Measurements from ENCODE around the gene SOD2. TPM values are rescaled to one million over a fixed set of nuclear protein-coding genes. Genes with fewer than 3 reads are reported as not detected.

The SOD2 gene
- total RNA-seq, 4 donors from 2014 or later: 10,850 to 22,513 (median 13,452) TPM

DNA sequence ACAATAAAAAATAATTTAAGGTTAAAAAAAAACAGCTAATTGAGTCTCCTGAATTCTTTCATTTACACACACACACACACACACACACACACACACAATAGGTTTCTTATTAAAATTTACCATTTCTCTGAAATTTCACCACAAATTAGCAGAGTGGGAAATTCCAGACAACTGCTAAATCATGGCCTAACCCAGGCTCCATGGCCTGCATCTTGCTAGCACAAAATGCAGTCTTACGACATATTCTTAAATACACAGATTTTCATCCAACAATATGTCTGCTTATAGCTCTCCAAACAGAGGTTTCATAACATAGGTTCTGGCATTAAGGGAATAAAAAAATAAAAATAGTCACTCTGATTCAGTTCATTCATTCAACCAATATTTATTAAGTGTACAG, 46.9 kb downstream of the SOD2 start:
- Histone ChIP-seq H3K27me3 (no peaks in the 10 kb centered on the region), H3K4me1 (peaks cover 0 to 19% of the 10 kb centered on the region in 2 donors), H3K4me3 (no peak overlapping the region), H3K9me3 (no peaks in the 10 kb centered on the region), H3K36me3 (peaks cover 0 to 73% of the 10 kb centered on the region in 2 donors), H3K27ac (no peak overlapping the region)
- DNase-seq (no peak), ATAC-seq (no peak)
- TF ChIP-seq, protein P1, sequence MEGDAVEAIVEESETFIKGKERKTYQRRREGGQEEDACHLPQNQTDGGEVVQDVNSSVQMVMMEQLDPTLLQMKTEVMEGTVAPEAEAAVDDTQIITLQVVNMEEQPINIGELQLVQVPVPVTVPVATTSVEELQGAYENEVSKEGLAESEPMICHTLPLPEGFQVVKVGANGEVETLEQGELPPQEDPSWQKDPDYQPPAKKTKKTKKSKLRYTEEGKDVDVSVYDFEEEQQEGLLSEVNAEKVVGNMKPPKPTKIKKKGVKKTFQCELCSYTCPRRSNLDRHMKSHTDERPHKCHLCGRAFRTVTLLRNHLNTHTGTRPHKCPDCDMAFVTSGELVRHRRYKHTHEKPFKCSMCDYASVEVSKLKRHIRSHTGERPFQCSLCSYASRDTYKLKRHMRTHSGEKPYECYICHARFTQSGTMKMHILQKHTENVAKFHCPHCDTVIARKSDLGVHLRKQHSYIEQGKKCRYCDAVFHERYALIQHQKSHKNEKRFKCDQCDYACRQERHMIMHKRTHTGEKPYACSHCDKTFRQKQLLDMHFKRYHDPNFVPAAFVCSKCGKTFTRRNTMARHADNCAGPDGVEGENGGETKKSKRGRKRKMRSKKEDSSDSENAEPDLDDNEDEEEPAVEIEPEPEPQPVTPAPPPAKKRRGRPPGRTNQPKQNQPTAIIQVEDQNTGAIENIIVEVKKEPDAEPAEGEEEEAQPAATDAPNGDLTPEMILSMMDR (IDR thresholded peaks at IDR 0.05 in 4 of 5, conservative IDR thresholded peaks at IDR 0.05 in 1 of 5): no peak
- no peak for TF ChIP-seq POLR2A (IDR thresholded peaks at IDR 0.05)
- intact Hi-C loops (cut with DNase I; ENCODE audit: low total_unique reads) (no loop called here), in situ Hi-C loops (cut with MboI; ENCODE audit: low sequenced_read_pairs in 4 of 4) (no loop called here)

DNA sequence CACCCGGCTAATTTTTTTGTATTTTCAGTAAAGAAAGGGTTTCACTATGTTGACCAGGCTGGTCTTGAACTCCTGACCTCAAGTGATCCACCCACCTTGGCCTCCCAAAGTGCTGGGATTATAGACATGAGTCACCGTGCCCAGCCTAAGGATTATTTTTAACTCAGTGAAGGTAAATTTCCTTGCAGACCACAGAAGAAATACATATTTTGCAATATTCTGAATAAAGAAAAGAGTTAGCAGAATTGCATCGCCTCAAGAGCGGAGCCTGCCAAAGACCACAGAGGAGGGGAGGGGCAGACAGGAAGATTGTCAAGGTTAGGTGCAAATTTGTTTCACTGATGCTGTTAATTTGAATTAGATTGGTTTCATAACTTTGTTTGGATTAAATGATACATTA, 47.4 kb downstream of the SOD2 start:
- TF ChIP-seq, protein P1 (IDR thresholded peaks at IDR 0.05 in 4 of 5, conservative IDR thresholded peaks at IDR 0.05 in 1 of 5): no peak
- no peak for TF ChIP-seq POLR2A (IDR thresholded peaks at IDR 0.05)
- DNase-seq (no peak), ATAC-seq (no peak)
- peaks cover 0 to 19% of the 10 kb centered on the region in 2 donors for H3K4me1 ChIP-seq
- no peaks in the 10 kb centered on the region for H3K27me3 ChIP-seq
- in situ Hi-C loops (cut with MboI; ENCODE audit: low sequenced_read_pairs in 4 of 4): no loop called here
- no peak overlapping the region for H3K27ac ChIP-seq
- no peaks in the 10 kb centered on the region for H3K9me3 ChIP-seq
- intact Hi-C loops (cut with DNase I; ENCODE audit: low total_unique reads): no loop called here
- no peak overlapping the region for H3K4me3 ChIP-seq
- H3K36me3 ChIP-seq: peaks cover 0 to 73% of the 10 kb centered on the region in 2 donors

Other genes starting within 250 kb of the SOD2 start
- gene WTAP, start 34.3 kb upstream of the SOD2 start, total RNA-seq: 100 to 1,000 TPM; 147 to 238 (median 193) TPM
- 1 to 10 TPM in 2 of 4 donors, under 1 TPM in 2; 0.59 to 4.6 (median 2.4) TPM for gene ACAT2, start 68.8 kb upstream of the SOD2 start, total RNA-seq
- 100 to 1,000 TPM; 135 to 256 (median 166) TPM for gene TCP1, start 96.4 kb upstream of the SOD2 start, total RNA-seq
- 100 to 1,000 TPM in 1 of 4 donors, 10 to 100 TPM in 3; 54.0 to 122 (median 69.0) TPM for gene MRPL18, start 97.2 kb upstream of the SOD2 start, total RNA-seq
- gene PNLDC1, start 107.0 kb upstream of the SOD2 start, total RNA-seq: not detected
- gene MAS1, start 197.7 kb upstream of the SOD2 start, total RNA-seq: not detected